ENCODE measurements around the gene EIF2AK3. TPM values are rescaled to one million over a fixed set of nuclear protein-coding genes. Genes with fewer than 3 reads are reported as not detected.

EIF2AK3 gene
- total and polyA plus RNA-seq, 2 of the 13 experiments (the other 11 are each of a cell fraction or from before 2014, with no cell fraction given), result 10.3 to 30.6 TPM

- TF ChIP-seq, protein P1, sequence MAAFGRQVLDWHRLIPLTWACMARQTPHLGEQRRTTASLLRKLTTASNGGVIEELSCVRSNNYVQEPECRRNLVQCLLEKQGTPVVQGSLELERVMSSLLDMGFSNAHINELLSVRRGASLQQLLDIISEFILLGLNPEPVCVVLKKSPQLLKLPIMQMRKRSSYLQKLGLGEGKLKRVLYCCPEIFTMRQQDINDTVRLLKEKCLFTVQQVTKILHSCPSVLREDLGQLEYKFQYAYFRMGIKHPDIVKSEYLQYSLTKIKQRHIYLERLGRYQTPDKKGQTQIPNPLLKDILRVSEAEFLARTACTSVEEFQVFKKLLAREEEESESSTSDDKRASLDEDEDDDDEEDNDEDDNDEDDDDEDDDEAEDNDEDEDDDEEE (CRISPR knock-in tag; IDR thresholded peaks at IDR 0.05), result no peak
- no peak for TF ChIP-seq PHF20 (CRISPR knock-in tag; IDR thresholded peaks at IDR 0.05)
- TF ChIP-seq, protein P2, sequence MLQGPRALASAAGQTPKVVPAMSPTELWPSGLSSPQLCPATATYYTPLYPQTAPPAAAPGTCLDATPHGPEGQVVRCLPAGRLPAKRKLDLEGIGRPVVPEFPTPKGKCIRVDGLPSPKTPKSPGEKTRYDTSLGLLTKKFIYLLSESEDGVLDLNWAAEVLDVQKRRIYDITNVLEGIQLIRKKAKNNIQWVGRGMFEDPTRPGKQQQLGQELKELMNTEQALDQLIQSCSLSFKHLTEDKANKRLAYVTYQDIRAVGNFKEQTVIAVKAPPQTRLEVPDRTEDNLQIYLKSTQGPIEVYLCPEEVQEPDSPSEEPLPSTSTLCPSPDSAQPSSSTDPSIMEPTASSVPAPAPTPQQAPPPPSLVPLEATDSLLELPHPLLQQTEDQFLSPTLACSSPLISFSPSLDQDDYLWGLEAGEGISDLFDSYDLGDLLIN (CRISPR knock-in tag; IDR thresholded peaks at IDR 0.05; ENCODE audit: borderline replicate concordance), result no peak
- no peak for TF ChIP-seq KDM2A (CRISPR knock-in tag; IDR thresholded peaks at IDR 0.05; ENCODE audit: borderline replicate concordance, low read depth)
- TF ChIP-seq FOXA3 (CRISPR knock-in tag; IDR thresholded peaks at IDR 0.05), result peak; percentile 47; the same call in 1 of the 2 replicates
- TF ChIP-seq PAF1 (CRISPR knock-in tag; IDR thresholded peaks at IDR 0.05), result no peak
- TF ChIP-seq GABPA (IDR thresholded peaks at IDR 0.05; ENCODE audit: low read depth, low read length), result no peak
- no peak for TF ChIP-seq GABPA (CRISPR knock-in tag; IDR thresholded peaks at IDR 0.05; ENCODE audit: low read depth)
- TF ChIP-seq, protein P3, sequence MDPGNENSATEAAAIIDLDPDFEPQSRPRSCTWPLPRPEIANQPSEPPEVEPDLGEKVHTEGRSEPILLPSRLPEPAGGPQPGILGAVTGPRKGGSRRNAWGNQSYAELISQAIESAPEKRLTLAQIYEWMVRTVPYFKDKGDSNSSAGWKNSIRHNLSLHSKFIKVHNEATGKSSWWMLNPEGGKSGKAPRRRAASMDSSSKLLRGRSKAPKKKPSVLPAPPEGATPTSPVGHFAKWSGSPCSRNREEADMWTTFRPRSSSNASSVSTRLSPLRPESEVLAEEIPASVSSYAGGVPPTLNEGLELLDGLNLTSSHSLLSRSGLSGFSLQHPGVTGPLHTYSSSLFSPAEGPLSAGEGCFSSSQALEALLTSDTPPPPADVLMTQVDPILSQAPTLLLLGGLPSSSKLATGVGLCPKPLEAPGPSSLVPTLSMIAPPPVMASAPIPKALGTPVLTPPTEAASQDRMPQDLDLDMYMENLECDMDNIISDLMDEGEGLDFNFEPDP (CRISPR knock-in tag; conservative IDR thresholded peaks at IDR 0.05), result no peak
- no peak for TF ChIP-seq RAD21 (CRISPR knock-in tag; IDR thresholded peaks at IDR 0.05)
- TF ChIP-seq SP5 (CRISPR knock-in tag; IDR thresholded peaks at IDR 0.05; ENCODE audit: borderline replicate concordance, low read depth), result 0 out of 2 replicates have a peak, but pooled peaks have one; percentile 42
- TF ChIP-seq HDAC6 (IDR thresholded peaks at IDR 0.05; ENCODE audit: low read depth, low read length), result no peak
- TF ChIP-seq EP300 (IDR thresholded peaks at IDR 0.05; ENCODE audit: low read depth in 2 of 2, low read length in 2 of 2), result peak in 1 of 2 experiments; percentile 13; a peak in 1 of 4 replicates
- no peak for TF ChIP-seq EP300 (CRISPR knock-in tag; IDR thresholded peaks at IDR 0.05; ENCODE audit: borderline replicate concordance)
- peak; percentile 34; the same call in 1 of the 2 replicates for TF ChIP-seq SAP130 (CRISPR knock-in tag; IDR thresholded peaks at IDR 0.05; ENCODE audit: low read depth)
- TF ChIP-seq SOX13 (IDR thresholded peaks at IDR 0.05), result no peak
- TF ChIP-seq SOX13 (CRISPR knock-in tag; conservative IDR thresholded peaks at IDR 0.05 in 1 of 2, IDR thresholded peaks at IDR 0.05 in 1 of 2), result 0 out of 4 replicates have a peak, but pooled peaks of 1 of the 2 experiments have one; percentile 11
- 0 out of 2 replicates have a peak, but pooled peaks have one; percentile 24 for TF ChIP-seq PATZ1 (CRISPR knock-in tag; IDR thresholded peaks at IDR 0.05)
- TF ChIP-seq NCOA2 (CRISPR knock-in tag; IDR thresholded peaks at IDR 0.05), result no peak
- TF ChIP-seq FOXA1 (IDR thresholded peaks at IDR 0.05), result no peak
- TF ChIP-seq FOXA1 (CRISPR knock-in tag; IDR thresholded peaks at IDR 0.05), result peak; percentile 67
- no peak for TF ChIP-seq DDIT3 (CRISPR knock-in tag; IDR thresholded peaks at IDR 0.05)
- no peak for TF ChIP-seq ZNF451 (CRISPR knock-in tag; IDR thresholded peaks at IDR 0.05)
- no peak for TF ChIP-seq EHMT2 (IDR thresholded peaks at IDR 0.05; ENCODE audit: borderline replicate concordance, low read depth, low read length)
- TF ChIP-seq ZNF563 (CRISPR knock-in tag; IDR thresholded peaks at IDR 0.05), result no peak
- no peak for TF ChIP-seq NFYB (CRISPR knock-in tag; IDR thresholded peaks at IDR 0.05)
- no peak for TF ChIP-seq KLF11 (CRISPR knock-in tag; IDR thresholded peaks at IDR 0.05)
- TF ChIP-seq HHEX (CRISPR knock-in tag; IDR thresholded peaks at IDR 0.05), result no peak
Observed at GRCh38 chr2:88657131-88657530, 29.9 kb upstream of the EIF2AK3 start (continued).
